B cell (primary cell): ENCODE results near the gene CSNK2B. TPM values are rescaled to one million over a fixed set of nuclear protein-coding genes. Genes with fewer than 3 reads are reported as not detected.
A peak's percentile ranks its signal among the peaks of the same experiment; 100 is the strongest.

Experiments used
- ATAC-seq: fragments of 200-7000 bp; cut with Tn5 transposase; one replicate; pipeline ENCODE4 v1.10.0; 2021; ENCODE audit warnings: low read depth, mild to moderate bottlenecking, moderate number of reproducible peaks, moderate library complexity
- CTCF ChIA-PET: fragments of 350-600 bp; sonication (Branson Sonifier 250); formaldehyde crosslinking; loops from one replicate; lab custom pipeline; 2021; ENCODE audit warnings: antibody characterized with exemption, inconsistent platforms; lab: Charles Lee
- POLR2A ChIA-PET: fragments of 350-600 bp; sonication (Branson Sonifier 250); formaldehyde crosslinking; loops from one replicate; lab custom pipeline; 2021; ENCODE audit warnings: antibody characterized with exemption; lab: Charles Lee
- DNase-seq: peaks from one replicate; pipeline ENCODE4 v3.0.0; 2013
- H2AFZ ChIP-seq: 2 replicates; pipeline ENCODE4 v1.6.1; 2012; ENCODE audit warnings: mild to moderate bottlenecking, low read depth, low read length; ENCODE audit not compliant: insufficient read depth, poor library complexity, severe bottlenecking
- H3K27ac ChIP-seq, 2 donors: 1 replicate in 1 of 2; 2 replicates in 1 of 2; pipeline ENCODE4 v1.5.1; 2012 to 2013; ENCODE audit warnings: low read length in 2 of 2, mild to moderate bottlenecking in 2 of 2, moderate library complexity in 1 of 2
- H3K27me3 ChIP-seq, 4 experiments: fragments of 200-600 bp in 1 of 4; sonication (generic) in 1 of 4; replicated peaks in 1 of 4; 1 replicate in 2 of 4; 2 replicates in 2 of 4; pipeline versions ENCODE4 v1.6.1 to v1.7.0; 2013 to 2016; ENCODE audit warnings: low read length in 3 of 4, mild to moderate bottlenecking in 2 of 4, mixed read lengths in 1 of 4, moderate library complexity in 1 of 4; ENCODE audit not compliant: insufficient read depth in 4 of 4, control insufficient read depth in 3 of 4; ENCODE audit errors: control extremely low read depth in 1 of 4
- H3K36me3 ChIP-seq, 2 experiments: replicated peaks in 1 of 2; 1 replicate in 1 of 2; 2 replicates in 1 of 2; pipeline versions ENCODE4 v1.6.1 to v1.7.1; 2013; ENCODE audit warnings: low read length in 1 of 2; ENCODE audit not compliant: insufficient read depth in 2 of 2, control insufficient read depth in 1 of 2; ENCODE audit errors: control extremely low read depth in 1 of 2, extremely low read depth in 1 of 2
- H3K4me1 ChIP-seq, 2 donors: fragments of 200-600 bp in 1 of 2; sonication (generic) in 1 of 2; 1 replicate in 1 of 2; 2 replicates in 1 of 2; pipeline versions ENCODE4 v1.5.1 to v1.6.1; 2013 to 2017; ENCODE audit warnings: low read length in 2 of 2; ENCODE audit not compliant: control insufficient read depth in 2 of 2, insufficient read depth in 2 of 2
- H3K4me2 ChIP-seq: replicated peaks from 2 replicates; pipeline ENCODE3; 2012; ENCODE audit warnings: mild to moderate bottlenecking, low read depth, low read length; ENCODE audit not compliant: poor library complexity, severe bottlenecking
- H3K4me3 ChIP-seq, 5 experiments: fragments of 200-600 bp in 1 of 5; sonication (generic) in 1 of 5; 1 replicate in 3 of 5; 2 replicates in 2 of 5; pipeline versions ENCODE4 v1.5.1 to v1.7.0; 2011 to 2016; ENCODE audit warnings: low read length in 4 of 5, mild to moderate bottlenecking in 4 of 5, low read depth in 2 of 5, control low read depth in 1 of 5, moderate library complexity in 1 of 5; ENCODE audit not compliant: insufficient read depth in 1 of 5; ENCODE audit errors: control extremely low read depth in 1 of 5, extremely low read depth in 1 of 5
- H3K79me2 ChIP-seq: fragments of 200-600 bp; sonication (generic); one replicate; pipeline ENCODE4 v1.6.0; 2016; ENCODE audit warnings: low read length; ENCODE audit not compliant: control insufficient read depth, insufficient read depth
- H3K9ac ChIP-seq: fragments of 200-600 bp; sonication (generic); 2 replicates; pipeline ENCODE4 v1.6.1; 2017; ENCODE audit warnings: mild to moderate bottlenecking, low read length, moderate library complexity
- H3K9me3 ChIP-seq, 3 donors: one replicate each; pipeline versions ENCODE4 v1.6.1 to v1.7.1; 2013; ENCODE audit warnings: low read length in 2 of 3; ENCODE audit not compliant: control insufficient read depth in 2 of 3, insufficient read depth in 1 of 3; ENCODE audit errors: control extremely low read depth in 1 of 3
- H4K20me1 ChIP-seq: 2 replicates; pipeline ENCODE4 v1.6.0; 2012; ENCODE audit warnings: mild to moderate bottlenecking, low read length; ENCODE audit not compliant: insufficient read depth, control insufficient read depth, poor library complexity, severe bottlenecking
- H3K27ac Mint-ChIP-seq: one replicate; pipeline ENCODE4 v1.8.0; 2021; ENCODE audit warnings: mixed read lengths
- H3K27me3 Mint-ChIP-seq: one replicate; pipeline ENCODE4 v1.8.0; 2021; ENCODE audit warnings: mixed read lengths
- H3K4me1 Mint-ChIP-seq: one replicate; pipeline ENCODE4 v1.8.0; 2021; ENCODE audit warnings: mixed read lengths
- H3K4me3 Mint-ChIP-seq: one replicate; pipeline ENCODE4 v1.8.0; 2021; ENCODE audit warnings: mixed read lengths
- H3K9me3 Mint-ChIP-seq: one replicate; pipeline ENCODE4 v1.8.0; 2022; ENCODE audit warnings: mixed read lengths; ENCODE audit not compliant: insufficient read depth
- CTCF ChIP-seq: fragments of 200-600 bp; IDR thresholded peaks from one replicate; pipeline ENCODE4 v1.8.0; 2022; ENCODE audit warnings: antibody characterized with exemption, mild to moderate bottlenecking
- EZH2 ChIP-seq: IDR thresholded peaks from 2 replicates; pipeline ENCODE4 v1.6.1; 2012; ENCODE audit warnings: borderline replicate concordance, low read depth, mild to moderate bottlenecking, moderate library complexity, low read length; ENCODE audit not compliant: insufficient read depth, poor library complexity, severe bottlenecking
- WGBS: methylation state at CpG from one replicate; pipeline ENCODE4 v1.1.5; 2013; ENCODE audit warnings: missing lambda C conversion rate; ENCODE audit not compliant: insufficient coverage; 5-methylcytosine and 5-hydroxymethylcytosine counted together
- intact Hi-C: fragments of 100-400 bp; cut with micrococcal nuclease; formaldehyde crosslinking; loops from one replicate; pipeline ENCODE4 v1.10.0; 2022
- polyA plus RNA-seq: library from polyadenylated mRNA; depleted of rRNA; stranded (reverse); fragments of >200 nt; gene quantifications from 2 replicates; pipeline ENCODE4 v1.2.3, GENCODE V29; 2012
- total RNA-seq, 2 donors: library from RNA; stranded (reverse); fragments of 120-200 nt in 1 of 2; gene quantifications; 1 replicate in 1 of 2; 2 replicates in 1 of 2; pipeline versions ENCODE4 v1.2.3 to v1.2.4, GENCODE V29; 2013 to 2022

Gene CSNK2B
- total and polyA plus RNA-seq, 2 donors (not counting 1 experiment from before 2014, with no cell fraction given): 142 to 146 TPM

GRCh38 chr6:31702405-31702818 lies 36.5 kb downstream of the CSNK2B start:
- no peak for ATAC-seq
- Histone ChIP-seq H3K36me3 (peaks cover 0 to 31% of the 10 kb centered on the region in 2 experiments), H3K4me3 (peak overlapping the region; percentile 65 to 98 (median 96)), H4K20me1 (no peaks in the 10 kb centered on the region), H3K27me3 (no peaks in the 10 kb centered on the region), H3K4me2 (peak overlapping the region; percentile 75), H2AFZ (peak overlapping the region; percentile 89), H3K9me3 (no peaks in the 10 kb centered on the region), H3K4me1 (peaks cover 20 to 28% of the 10 kb centered on the region in 2 donors), H3K79me2 (peaks cover 42% of the 10 kb centered on the region), H3K27ac (peak overlapping the region; percentile 87 to 93), H3K9ac (peak overlapping the region; percentile 97)
- Mint-ChIP-seq H3K27me3 (no peaks in the 10 kb centered on the region), H3K9me3 (no peaks in the 10 kb centered on the region), H3K4me3 (peak overlapping the region; percentile 98), H3K27ac (peak overlapping the region; percentile 91), H3K4me1 (peaks cover 32% of the 10 kb centered on the region)
- WGBS: 0% methylated on average over 5 of the region's 10 CpGs
- TF ChIP-seq EZH2 (no peak), CTCF (no peak)
- ChIA-PET CTCF (interaction anchor here (0.9 to 2.3 kb wide), 8 partner anchors 27 to 129 kb away, joined by 3 to 11 read pairs (median 6); partner anchors contain the start of genes DDAH2 and LSM2), POLR2A (interaction anchor here (1.1 to 1.9 kb wide), 6 partner anchors 25 to 160 kb away, joined by 3 to 16 read pairs (median 6); partner anchors contain the start of genes BAG6, DDAH2, HSPA1B and NEU1)
- intact Hi-C loops: loop anchor here (5.0 kb wide), 1 partner anchor 35 kb away; the partner anchor contains the start of genes CSNK2B and LY6G5B
- DNase-seq: no peak
